CD4-positive, alpha-beta memory T cell (primary cell): ENCODE measurements around the gene ITPR2. TPM values are rescaled to one million over a fixed set of nuclear protein-coding genes. Genes with fewer than 3 reads are reported as not detected.

Source experiments
- CTCF ChIA-PET: fragments of 350-600 bp; sonication (Branson Sonifier 250); formaldehyde crosslinking; loops from one replicate; lab custom pipeline; 2021; ENCODE audit warnings: inconsistent platforms; ENCODE audit not compliant: partially characterized antibody; lab: Charles Lee
- POLR2A ChIA-PET: fragments of 350-600 bp; sonication (Branson Sonifier 250); formaldehyde crosslinking; loops from one replicate; lab custom pipeline; 2021; ENCODE audit not compliant: partially characterized antibody; lab: Charles Lee
- DNase-seq, 5 donors: peaks; one replicate each; pipeline versions ENCODE4 v3.0.0 to v3.0.0-alpha.2; 2020 to 2022; ENCODE audit warnings: mixed read lengths in 1 of 5
- H3K27ac ChIP-seq: one replicate; pipeline ENCODE4 v1.7.0; 2013; ENCODE audit warnings: low read depth, low read length
- H3K27me3 ChIP-seq: 2 replicates; pipeline ENCODE4 v1.7.0; 2013; ENCODE audit warnings: mild to moderate bottlenecking, low read length, moderate library complexity; ENCODE audit not compliant: insufficient read depth
- H3K36me3 ChIP-seq: 2 replicates; pipeline ENCODE4 v1.7.0; 2013; ENCODE audit warnings: mild to moderate bottlenecking, low read length, moderate library complexity; ENCODE audit not compliant: insufficient read depth
- H3K4me1 ChIP-seq: 2 replicates; pipeline ENCODE4 v1.7.0; 2013; ENCODE audit warnings: mild to moderate bottlenecking, low read length, moderate library complexity; ENCODE audit not compliant: insufficient read depth
- H3K4me3 ChIP-seq, 2 donors: one replicate each; pipeline ENCODE4 v1.7.0; 2013; ENCODE audit warnings: low read length in 2 of 2, mild to moderate bottlenecking in 1 of 2
- H3K9me3 ChIP-seq, 2 donors: one replicate each; pipeline ENCODE4 v1.7.0; 2013; ENCODE audit warnings: low read length in 2 of 2, control low read depth in 1 of 2; ENCODE audit not compliant: control insufficient read depth in 1 of 2
- H3K27ac Mint-ChIP-seq, 7 donors: one replicate each; pipeline ENCODE4 v1.8.0; 2020 to 2021; ENCODE audit warnings: mixed read lengths in 7 of 7, mild to moderate bottlenecking in 6 of 7, inconsistent platforms in 3 of 7, moderate library complexity in 3 of 7
- H3K27me3 Mint-ChIP-seq, 2 donors: one replicate each; pipeline ENCODE4 v1.8.0; 2020 to 2021; ENCODE audit warnings: mixed read lengths in 2 of 2
- H3K36me3 Mint-ChIP-seq, 2 donors: one replicate each; pipeline ENCODE4 v1.8.0; 2020 to 2021; ENCODE audit warnings: mixed read lengths in 2 of 2, inconsistent platforms in 1 of 2, mild to moderate bottlenecking in 1 of 2
- H3K4me1 Mint-ChIP-seq, 4 donors: one replicate each; pipeline ENCODE4 v1.8.0; 2020 to 2021; ENCODE audit warnings: mixed read lengths in 4 of 4, mild to moderate bottlenecking in 1 of 4
- H3K4me3 Mint-ChIP-seq, 8 donors: one replicate each; pipeline ENCODE4 v1.8.0; 2020 to 2021; ENCODE audit warnings: mixed read lengths in 8 of 8, mild to moderate bottlenecking in 7 of 8, moderate library complexity in 6 of 8, inconsistent platforms in 3 of 8
- H3K9me3 Mint-ChIP-seq, 8 donors: one replicate each; pipeline ENCODE4 v1.8.0; 2020 to 2021; ENCODE audit warnings: mixed read lengths in 8 of 8, mild to moderate bottlenecking in 5 of 8, inconsistent platforms in 3 of 8, moderate library complexity in 1 of 8
- intact Hi-C: fragments of 100-400 bp; cut with micrococcal nuclease; formaldehyde crosslinking; loops from one replicate; pipeline ENCODE4 v1.15.1; 2023
- polyA plus RNA-seq, 2 donors: library from polyadenylated mRNA; unstranded; fragments of 300-500 nt; fragmentation: Illumina TruSeq; gene quantifications; one replicate each; pipeline ENCODE4 v1.2.3, GENCODE V29; 2021
- total RNA-seq, 2 experiments: library from RNA; stranded (reverse); gene quantifications; one replicate each; pipeline ENCODE4 v1.2.3, GENCODE V29; 2021

Gene ITPR2
- total and polyA plus RNA-seq, 4 experiments from 2014 or later, result 4.7 to 55.6 (median 34.1) TPM

DNA sequence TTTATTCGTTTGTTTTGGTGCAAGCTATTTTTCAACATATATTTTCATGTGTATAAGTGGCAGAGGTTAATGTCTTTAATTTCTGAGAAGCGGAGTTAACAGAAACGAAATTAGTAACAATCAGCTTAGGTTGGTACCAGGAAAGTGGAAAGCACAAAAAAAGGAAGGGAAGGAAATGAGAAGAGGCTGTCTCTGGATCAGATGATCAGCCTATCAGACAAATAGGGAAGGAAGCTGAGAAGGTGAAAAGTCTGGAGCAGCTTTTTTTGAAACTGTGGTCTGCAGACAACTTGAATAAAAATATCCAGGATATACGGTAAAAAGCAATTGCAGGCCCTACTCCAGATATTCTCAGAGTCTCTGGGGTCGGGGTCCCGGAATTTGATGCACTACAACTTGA lies 372.6 kb downstream of the ITPR2 start:
- Histone ChIP-seq H3K4me3 (no peak overlapping the region), H3K27ac (no peak overlapping the region), H3K4me1 (no peaks in the 10 kb centered on the region), H3K9me3 (no peaks in the 10 kb centered on the region), H3K36me3 (no peaks in the 10 kb centered on the region), H3K27me3 (no peaks in the 10 kb centered on the region)
- Mint-ChIP-seq H3K36me3 (peaks cover 43 to 56% of the 10 kb centered on the region in 2 donors), H3K27ac (peak overlapping the region in 1 of 7 donors; percentile 6), H3K9me3 (peaks cover 0 to 5% (median 0%) of the 10 kb centered on the region in 8 donors), H3K27me3 (no peaks in the 10 kb centered on the region), H3K4me1 (peaks cover 0 to 10% (median under 1%) of the 10 kb centered on the region in 4 donors), H3K4me3 (no peak overlapping the region)
- ChIA-PET CTCF (no interaction called here), POLR2A (no interaction called here)
- intact Hi-C loops, result no loop called here
- DNase-seq, result no peak

DNA sequence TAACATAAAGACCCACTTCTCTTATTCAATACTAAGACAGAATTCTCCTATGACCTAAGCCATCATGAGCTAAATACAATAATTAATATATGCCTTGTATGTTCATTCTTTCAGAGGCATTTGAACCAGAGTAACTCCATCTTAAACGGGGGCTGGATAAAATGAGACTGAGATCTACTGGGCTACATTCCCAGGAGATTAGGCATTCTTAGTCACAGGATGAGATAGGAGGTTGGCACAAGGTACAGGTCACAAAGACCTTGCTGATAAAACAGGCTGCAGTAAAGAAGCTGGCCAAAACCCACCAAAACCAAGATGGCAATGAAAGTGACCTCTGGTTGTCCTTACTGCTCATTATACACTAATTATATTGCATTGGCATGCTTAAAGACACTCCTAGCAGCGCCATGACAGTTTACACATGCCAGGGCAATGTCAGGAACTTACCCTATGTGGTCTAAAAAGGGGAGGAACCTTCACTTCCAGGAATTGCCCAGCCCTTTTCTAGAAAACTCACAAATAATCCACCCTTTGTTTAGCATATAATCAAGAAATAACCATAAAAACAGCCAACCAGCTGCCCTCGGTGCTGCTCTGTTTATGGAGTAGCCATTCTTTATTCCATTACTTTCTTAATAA lies 376.9 kb downstream of the ITPR2 start:
- Mint-ChIP-seq H3K36me3 (peaks cover 46 to 67% of the 10 kb centered on the region in 2 donors), H3K27ac (no peak overlapping the region), H3K27me3 (no peaks in the 10 kb centered on the region), H3K4me3 (no peak overlapping the region), H3K9me3 (peaks cover 0 to 5% (median 0%) of the 10 kb centered on the region in 8 donors), H3K4me1 (peaks cover 0 to 10% (median 3%) of the 10 kb centered on the region in 4 donors)
- ChIA-PET POLR2A (no interaction called here), CTCF (no interaction called here)
- Histone ChIP-seq H3K4me1 (no peaks in the 10 kb centered on the region), H3K27me3 (no peaks in the 10 kb centered on the region), H3K36me3 (no peaks in the 10 kb centered on the region), H3K9me3 (no peaks in the 10 kb centered on the region), H3K27ac (no peak overlapping the region), H3K4me3 (no peak overlapping the region)
- intact Hi-C loops, result no loop called here
- DNase-seq, result no peak

DNA sequence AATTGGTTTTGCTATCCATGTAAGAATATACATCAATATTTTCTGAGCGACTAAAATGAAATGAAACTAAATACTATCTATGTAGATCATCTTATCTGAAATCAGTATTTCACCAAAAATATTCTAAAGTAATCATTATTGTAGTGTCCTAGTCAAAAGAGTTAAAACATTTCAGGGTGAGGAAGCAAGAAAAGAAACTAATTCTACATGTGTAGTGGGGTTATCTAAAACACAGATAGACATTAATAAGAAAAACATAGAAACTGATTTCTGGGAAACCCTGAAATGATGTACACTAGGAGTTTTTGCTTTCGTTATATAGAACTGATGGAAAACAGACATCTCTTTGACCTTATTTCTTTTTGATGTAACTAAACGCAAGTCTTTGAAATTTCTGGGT lies 379.7 kb downstream of the ITPR2 start:
- Histone ChIP-seq H3K9me3 (no peaks in the 10 kb centered on the region), H3K27me3 (no peaks in the 10 kb centered on the region), H3K4me1 (no peaks in the 10 kb centered on the region), H3K4me3 (no peak overlapping the region), H3K36me3 (no peaks in the 10 kb centered on the region), H3K27ac (no peak overlapping the region)
- DNase-seq, result no peak
- peaks cover 36 to 57% of the 10 kb centered on the region in 2 donors for H3K36me3 Mint-ChIP-seq
- H3K4me3 Mint-ChIP-seq, result no peak overlapping the region
- ChIA-PET CTCF (no interaction called here), POLR2A (no interaction called here)
- peak overlapping the region in 1 of 7 donors; percentile 15 for H3K27ac Mint-ChIP-seq
- H3K27me3 Mint-ChIP-seq, result no peaks in the 10 kb centered on the region
- H3K9me3 Mint-ChIP-seq, result peaks cover 0 to 5% (median 0%) of the 10 kb centered on the region in 8 donors
- peaks cover 0 to 8% (median 3%) of the 10 kb centered on the region in 4 donors for H3K4me1 Mint-ChIP-seq
- intact Hi-C loops, result no loop called here

DNA sequence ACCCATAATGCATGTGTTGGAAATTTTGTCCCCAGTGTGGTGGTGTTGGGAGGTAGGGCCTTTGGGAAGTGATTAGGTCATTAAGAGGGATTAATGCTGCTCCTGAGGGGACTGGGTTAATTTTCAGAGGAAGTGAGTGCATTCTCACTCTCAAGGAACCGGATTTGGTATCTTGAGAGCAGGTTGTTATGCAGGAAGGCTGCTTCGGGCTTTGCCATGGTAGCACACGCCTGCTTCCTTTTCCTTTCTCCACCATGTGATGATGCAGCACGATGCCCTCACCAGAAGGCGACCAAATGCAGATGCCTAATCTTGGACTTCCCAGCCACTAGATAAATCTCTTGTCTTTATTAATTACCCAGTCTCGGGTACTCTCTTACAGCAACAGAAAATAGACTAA lies 380.5 kb downstream of the ITPR2 start:
- Mint-ChIP-seq H3K9me3 (peaks cover 0 to 5% (median 0%) of the 10 kb centered on the region in 8 donors), H3K27me3 (no peaks in the 10 kb centered on the region), H3K36me3 (peaks cover 29 to 50% of the 10 kb centered on the region in 2 donors), H3K4me1 (peaks cover 0 to 8% (median 3%) of the 10 kb centered on the region in 4 donors), H3K27ac (no peak overlapping the region), H3K4me3 (no peak overlapping the region)
- no peaks in the 10 kb centered on the region for H3K27me3 ChIP-seq
- no peak overlapping the region for H3K27ac ChIP-seq
- no peaks in the 10 kb centered on the region for H3K9me3 ChIP-seq
- intact Hi-C loops, result no loop called here
- H3K36me3 ChIP-seq, result no peaks in the 10 kb centered on the region
- no peak overlapping the region for H3K4me3 ChIP-seq
- POLR2A ChIA-PET, result no interaction called here
- DNase-seq, result no peak
- H3K4me1 ChIP-seq, result no peaks in the 10 kb centered on the region
- CTCF ChIA-PET, result no interaction called here

- Mint-ChIP-seq H3K36me3 (peaks cover 22 to 45% of the 10 kb centered on the region in 2 donors), H3K4me3 (no peak overlapping the region), H3K9me3 (no peaks in the 10 kb centered on the region), H3K4me1 (peaks cover 0 to 3% (median 2%) of the 10 kb centered on the region in 4 donors), H3K27ac (no peak overlapping the region), H3K27me3 (no peaks in the 10 kb centered on the region)
- no peaks in the 10 kb centered on the region for H3K36me3 ChIP-seq
- no peaks in the 10 kb centered on the region for H3K4me1 ChIP-seq
- ChIA-PET CTCF (no interaction called here), POLR2A (no interaction called here)
- H3K4me3 ChIP-seq, result no peak overlapping the region
- no peak overlapping the region for H3K27ac ChIP-seq
- H3K9me3 ChIP-seq, result no peaks in the 10 kb centered on the region
- no peak for DNase-seq
- no peaks in the 10 kb centered on the region for H3K27me3 ChIP-seq
- intact Hi-C loops, result no loop called here
Measured at GRCh38 chr12:26451763-26452162, 381.2 kb downstream of the ITPR2 start.

DNA sequence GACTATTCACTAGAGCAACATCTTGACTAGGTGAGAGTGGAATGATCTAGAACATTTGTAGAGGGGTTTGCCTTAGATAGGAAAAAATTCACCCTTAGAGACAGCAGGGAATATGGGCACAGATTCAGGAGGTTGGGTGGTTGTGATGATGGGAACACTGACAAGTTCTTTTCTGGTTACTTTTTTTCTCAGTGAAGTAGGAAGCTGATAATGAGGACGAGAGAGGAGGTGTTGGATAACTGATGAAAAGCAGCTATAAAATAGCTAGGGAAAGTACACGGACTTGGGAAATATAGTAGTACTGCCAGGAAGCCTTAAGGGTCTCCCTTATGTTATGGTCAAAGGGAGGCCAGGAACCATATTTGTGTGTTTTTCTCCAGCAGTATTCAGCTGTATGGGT lies 387.1 kb downstream of the ITPR2 start:
- peaks cover 43 to 59% of the 10 kb centered on the region in 2 donors for H3K36me3 Mint-ChIP-seq
- no peak overlapping the region for H3K27ac Mint-ChIP-seq
- H3K9me3 Mint-ChIP-seq, result no peaks in the 10 kb centered on the region
- H3K9me3 ChIP-seq, result no peaks in the 10 kb centered on the region
- no peaks in the 10 kb centered on the region for H3K27me3 ChIP-seq
- no peaks in the 10 kb centered on the region for H3K4me1 ChIP-seq
- H3K27me3 Mint-ChIP-seq, result no peaks in the 10 kb centered on the region
- ChIA-PET POLR2A (no interaction called here), CTCF (no interaction called here)
- H3K36me3 ChIP-seq, result no peaks in the 10 kb centered on the region
- no peak overlapping the region for H3K27ac ChIP-seq
- no peak for DNase-seq
- H3K4me3 ChIP-seq, result no peak overlapping the region
- H3K4me1 Mint-ChIP-seq, result no peaks in the 10 kb centered on the region
- intact Hi-C loops, result no loop called here
- H3K4me3 Mint-ChIP-seq, result no peak overlapping the region

GRCh38 chr12:26443309-26443708 lies 389.7 kb downstream of the ITPR2 start:
- no peaks in the 10 kb centered on the region for H3K4me1 ChIP-seq
- no peak for DNase-seq
- no peak overlapping the region for H3K27ac ChIP-seq
- POLR2A ChIA-PET, result no interaction called here
- Mint-ChIP-seq H3K36me3 (peaks cover 53 to 60% of the 10 kb centered on the region in 2 donors), H3K4me3 (no peak overlapping the region), H3K27me3 (no peaks in the 10 kb centered on the region), H3K4me1 (no peaks in the 10 kb centered on the region), H3K27ac (no peak overlapping the region), H3K9me3 (no peaks in the 10 kb centered on the region)
- H3K36me3 ChIP-seq, result no peaks in the 10 kb centered on the region
- H3K27me3 ChIP-seq, result no peaks in the 10 kb centered on the region
- intact Hi-C loops, result no loop called here
- no peaks in the 10 kb centered on the region for H3K9me3 ChIP-seq
- CTCF ChIA-PET, result interaction anchor here (0.9 kb wide), 1 partner anchor 10 kb away, joined by 3 read pairs; no protein-coding TSS in a partner anchor
- H3K4me3 ChIP-seq, result no peak overlapping the region
